Lower leg skin (tissue), 3 donors: ENCODE measurements around the gene FST.

ENCODE experiments used
- CTCF ChIP-seq, 3 donors: fragments of 450-650 bp; IDR thresholded peaks; one replicate each; pipeline ENCODE4 v1.5.1; 2016; ENCODE audit warnings: antibody characterized with exemption in 3 of 3, mild to moderate bottlenecking in 3 of 3, moderate library complexity in 2 of 3
- POLR2A ChIP-seq, 2 donors: fragments of 450-650 bp; IDR thresholded peaks; one replicate each; pipeline ENCODE4 v1.6.1; 2016 to 2017; ENCODE audit warnings: antibody characterized with exemption in 2 of 2, mild to moderate bottlenecking in 1 of 2, moderate library complexity in 1 of 2

- TF ChIP-seq POLR2A (IDR thresholded peaks at IDR 0.05) (no peak), CTCF (IDR thresholded peaks at IDR 0.05) (no peak)
Measured at GRCh38 chr5:53472279-53472678, 8.2 kb upstream of the FST start.
